DOHH2 (cell line): ENCODE measurements around the gene ERVMER34-1.

Source experiments
- H3F3A ChIP-seq: fragments of 200-600 bp; sonication (generic), shearing (Covaris generic); 2 replicates; pipeline ENCODE4 v1.6.0; 2016; ENCODE audit warnings: antibody characterized with exemption, mild to moderate bottlenecking; ENCODE audit not compliant: control insufficient read depth, insufficient read depth
- H3K27ac ChIP-seq: fragments of 200-600 bp; sonication (generic); 2 replicates; pipeline ENCODE4 v1.5.1; 2014; ENCODE audit warnings: low read depth, mild to moderate bottlenecking, low read length, moderate library complexity
- H3K27me3 ChIP-seq: fragments of 200-600 bp; sonication (generic); 2 replicates; pipeline ENCODE4 v1.6.1; 2014; ENCODE audit warnings: mild to moderate bottlenecking, low read length, mixed read lengths; ENCODE audit not compliant: control insufficient read depth
- H3K36me3 ChIP-seq: fragments of 200-600 bp; sonication (generic); 2 replicates; pipeline ENCODE4 v1.6.1; 2014; ENCODE audit warnings: mild to moderate bottlenecking, low read length, moderate library complexity, mixed read lengths; ENCODE audit not compliant: control insufficient read depth
- H3K4me1 ChIP-seq: fragments of 200-600 bp; sonication (generic); 2 replicates; pipeline ENCODE4 v1.6.1; 2014; ENCODE audit warnings: mild to moderate bottlenecking, low read length, mixed read lengths; ENCODE audit not compliant: control insufficient read depth
- H3K4me2 ChIP-seq: fragments of 200-600 bp; sonication (generic); 2 replicates; pipeline ENCODE4 v1.6.0; 2014; ENCODE audit warnings: mild to moderate bottlenecking, low read length, moderate library complexity
- H3K4me3 ChIP-seq: fragments of 200-600 bp; sonication (generic); 2 replicates; pipeline ENCODE4 v1.5.1; 2014; ENCODE audit warnings: mild to moderate bottlenecking, low read length, mixed read lengths
- H3K79me2 ChIP-seq: fragments of 200-600 bp; sonication (generic); 2 replicates; pipeline ENCODE4 v1.6.1; 2014; ENCODE audit warnings: mild to moderate bottlenecking, low read length, mixed read lengths; ENCODE audit not compliant: control insufficient read depth
- H3K9me2 ChIP-seq: fragments of 200-600 bp; sonication (generic); replicated peaks from 2 replicates; pipeline ENCODE4 v1.6.1; 2014; ENCODE audit warnings: mild to moderate bottlenecking, low read length, mixed read lengths; ENCODE audit not compliant: control insufficient read depth
- H3K9me3 ChIP-seq: fragments of 200-600 bp; sonication (generic); 2 replicates; pipeline ENCODE4 v1.6.1; 2014; ENCODE audit warnings: antibody characterized with exemption, low read length, mixed read lengths; ENCODE audit not compliant: control insufficient read depth, insufficient read depth
- H4K20me1 ChIP-seq: fragments of 200-600 bp; sonication (generic); 2 replicates; pipeline ENCODE4 v1.6.0; 2014; ENCODE audit warnings: low read depth, mild to moderate bottlenecking, antibody characterized with exemption, low read length, moderate library complexity; ENCODE audit not compliant: control insufficient read depth, insufficient read depth
- EZH2phosphoT487 ChIP-seq: fragments of 200-600 bp; sonication (generic); IDR thresholded peaks from 2 replicates; pipeline ENCODE4 v1.6.1; 2017; ENCODE audit warnings: borderline replicate concordance, mild to moderate bottlenecking, antibody characterized with exemption, low read length, moderate library complexity, mixed read lengths
- TF ChIP-seq, protein P1 (sequence below): fragments of 200-600 bp; sonication (generic); IDR thresholded peaks from one replicate; pipeline ENCODE4 v1.5.1; 2014; ENCODE audit warnings: antibody characterized with exemption, mild to moderate bottlenecking, low read depth, low read length; ENCODE audit not compliant: poor library complexity, severe bottlenecking

Gene ERVMER34-1

DNA sequence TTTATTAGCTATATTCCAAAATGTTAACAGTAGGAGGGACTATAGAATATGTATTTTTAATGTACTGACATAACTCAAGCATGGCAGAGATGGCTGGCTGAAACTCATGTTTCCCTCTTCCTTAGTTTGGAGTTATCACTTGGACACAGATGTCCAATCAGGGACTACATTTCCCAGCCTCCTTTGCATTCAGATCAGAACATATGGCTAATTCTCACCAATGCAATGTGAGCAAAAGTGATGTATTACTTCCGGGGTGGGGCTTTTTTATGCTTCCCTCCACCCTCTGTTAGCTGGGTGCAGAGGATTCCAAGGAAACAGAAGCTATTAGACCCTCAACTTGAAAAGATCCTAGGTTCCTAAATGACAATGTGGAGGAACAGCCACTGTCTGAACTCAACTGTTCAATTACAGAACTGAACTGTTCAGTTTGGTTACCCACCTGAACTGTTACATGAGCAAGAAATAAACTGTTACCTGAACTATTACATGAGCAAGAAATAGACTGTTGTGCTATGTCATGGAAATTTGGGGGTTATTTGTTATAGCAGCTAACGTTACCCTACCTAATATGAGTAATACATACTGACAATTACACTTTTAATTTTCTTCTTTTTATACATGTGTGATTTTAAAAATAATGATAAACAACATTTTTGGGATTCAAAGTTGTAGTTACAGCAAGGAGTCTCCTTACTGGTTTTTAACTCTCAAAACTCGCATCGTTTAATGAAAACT, 29.6 kb upstream of the ERVMER34-1 start:
- Histone ChIP-seq H3K9me3 (peaks cover 4% of the 10 kb centered on the region; the same call in 1 of the 2 replicates), H3K27me3 (no peaks in the 10 kb centered on the region), H4K20me1 (no peaks in the 10 kb centered on the region), H3K4me3 (no peak overlapping the region), H3K36me3 (no peaks in the 10 kb centered on the region), H3K27ac (no peak overlapping the region), H3F3A (no peaks in the 10 kb centered on the region), H3K9me2 (no peaks in the 10 kb centered on the region), H3K4me2 (no peak overlapping the region), H3K79me2 (no peaks in the 10 kb centered on the region), H3K4me1 (no peaks in the 10 kb centered on the region)
- TF ChIP-seq EZH2phosphoT487 = no peak
- TF ChIP-seq, protein P1, sequence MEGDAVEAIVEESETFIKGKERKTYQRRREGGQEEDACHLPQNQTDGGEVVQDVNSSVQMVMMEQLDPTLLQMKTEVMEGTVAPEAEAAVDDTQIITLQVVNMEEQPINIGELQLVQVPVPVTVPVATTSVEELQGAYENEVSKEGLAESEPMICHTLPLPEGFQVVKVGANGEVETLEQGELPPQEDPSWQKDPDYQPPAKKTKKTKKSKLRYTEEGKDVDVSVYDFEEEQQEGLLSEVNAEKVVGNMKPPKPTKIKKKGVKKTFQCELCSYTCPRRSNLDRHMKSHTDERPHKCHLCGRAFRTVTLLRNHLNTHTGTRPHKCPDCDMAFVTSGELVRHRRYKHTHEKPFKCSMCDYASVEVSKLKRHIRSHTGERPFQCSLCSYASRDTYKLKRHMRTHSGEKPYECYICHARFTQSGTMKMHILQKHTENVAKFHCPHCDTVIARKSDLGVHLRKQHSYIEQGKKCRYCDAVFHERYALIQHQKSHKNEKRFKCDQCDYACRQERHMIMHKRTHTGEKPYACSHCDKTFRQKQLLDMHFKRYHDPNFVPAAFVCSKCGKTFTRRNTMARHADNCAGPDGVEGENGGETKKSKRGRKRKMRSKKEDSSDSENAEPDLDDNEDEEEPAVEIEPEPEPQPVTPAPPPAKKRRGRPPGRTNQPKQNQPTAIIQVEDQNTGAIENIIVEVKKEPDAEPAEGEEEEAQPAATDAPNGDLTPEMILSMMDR = no peak

DNA sequence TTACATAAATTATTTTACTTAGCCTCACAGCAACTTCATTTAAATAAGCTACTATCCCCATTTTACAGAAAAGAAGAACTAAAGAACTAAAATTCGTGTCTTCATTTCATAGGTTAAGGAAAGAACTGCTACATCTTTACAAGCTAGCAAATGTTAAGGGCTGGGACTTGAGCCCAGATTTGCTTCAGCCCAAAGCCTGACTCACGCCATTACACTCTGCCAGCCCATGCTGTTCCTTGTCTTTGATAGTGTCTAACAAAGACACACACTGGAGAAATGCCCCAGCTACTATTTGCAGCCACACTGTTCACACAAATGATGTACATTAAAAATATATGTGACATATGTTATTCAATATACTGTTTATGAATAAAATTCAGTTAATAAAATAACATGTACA, 29.0 kb upstream of the ERVMER34-1 start:
- H3K9me3 ChIP-seq = peaks cover 4% of the 10 kb centered on the region; the same call in 1 of the 2 replicates
- TF ChIP-seq, protein P1 = no peak
- TF ChIP-seq EZH2phosphoT487 = no peak
- H3K4me2 ChIP-seq = no peak overlapping the region
- no peak overlapping the region for H3K27ac ChIP-seq
- H3K27me3 ChIP-seq = no peaks in the 10 kb centered on the region
- H3K79me2 ChIP-seq = no peaks in the 10 kb centered on the region
- H3K36me3 ChIP-seq = no peaks in the 10 kb centered on the region
- no peak overlapping the region for H3K4me3 ChIP-seq
- H3K4me1 ChIP-seq = no peaks in the 10 kb centered on the region
- no peaks in the 10 kb centered on the region for H3K9me2 ChIP-seq
- H3F3A ChIP-seq = no peaks in the 10 kb centered on the region
- H4K20me1 ChIP-seq = no peaks in the 10 kb centered on the region

DNA sequence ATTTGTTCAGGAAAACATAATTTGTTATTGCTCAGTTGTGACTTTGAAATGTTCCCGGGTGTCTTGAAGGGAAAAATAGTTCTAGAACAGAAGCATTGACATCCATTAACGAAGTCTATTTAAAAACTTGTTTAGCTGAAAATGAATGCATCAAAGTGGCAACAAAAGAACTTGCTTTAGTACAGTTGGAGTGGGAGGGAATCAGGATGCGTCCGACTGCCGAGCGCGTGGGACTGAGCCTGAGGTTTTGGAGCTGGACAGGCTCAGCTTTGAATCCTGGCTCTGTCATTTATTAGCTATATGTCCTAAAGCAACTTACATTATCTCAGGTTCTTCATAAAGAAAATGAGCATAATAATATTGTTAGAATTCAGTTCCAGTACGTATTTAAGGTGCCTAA, 9.0 kb upstream of the ERVMER34-1 start:
- H3K4me1 ChIP-seq = peaks cover 10% of the 10 kb centered on the region
- TF ChIP-seq, protein P1 = no peak
- TF ChIP-seq EZH2phosphoT487 = no peak
- H3K9me2 ChIP-seq = no peaks in the 10 kb centered on the region
- no peaks in the 10 kb centered on the region for H3F3A ChIP-seq
- no peaks in the 10 kb centered on the region for H3K36me3 ChIP-seq
- H3K4me3 ChIP-seq = no peak overlapping the region
- H3K79me2 ChIP-seq = no peaks in the 10 kb centered on the region
- H4K20me1 ChIP-seq = no peaks in the 10 kb centered on the region
- H3K4me2 ChIP-seq = no peak overlapping the region
- H3K9me3 ChIP-seq = no peaks in the 10 kb centered on the region
- H3K27me3 ChIP-seq = no peaks in the 10 kb centered on the region
- H3K27ac ChIP-seq = no peak overlapping the region
